ENCODE measurements around the gene CPB1. TPM values are rescaled to one million over a fixed set of nuclear protein-coding genes. Genes with fewer than 3 reads are reported as not detected.

The CPB1 gene
- total RNA-seq, 1 donor from 2014 or later = 11.9 TPM

- H3K9me3 Mint-ChIP-seq = peaks cover 3% of the 10 kb centered on the region
- H3K27me3 Mint-ChIP-seq (ENCODE audit: low read depth) = no peaks in the 10 kb centered on the region
- no peaks in the 10 kb centered on the region for H3K36me3 Mint-ChIP-seq
- no peak for DNase-seq (ENCODE audit: low spot score in 2 of 2, unreplicated experiment in 2 of 2)
- H3K4me3 Mint-ChIP-seq = no peak overlapping the region
- H3K4me1 Mint-ChIP-seq = peaks cover 40% of the 10 kb centered on the region
- TF ChIP-seq CTCF (IDR thresholded peaks at IDR 0.05; ENCODE audit: unreplicated experiment) = no peak
- no peak overlapping the region for H3K27ac Mint-ChIP-seq
These were observed 36.5 kb upstream of the CPB1 start for GRCh38 chr3:148790851-148791735.

- Mint-ChIP-seq H3K27me3 (ENCODE audit: low read depth) (no peaks in the 10 kb centered on the region), H3K27ac (no peak overlapping the region), H3K36me3 (no peaks in the 10 kb centered on the region), H3K4me1 (peaks cover 40% of the 10 kb centered on the region), H3K9me3 (peaks cover 1% of the 10 kb centered on the region), H3K4me3 (no peak overlapping the region)
- no peak for TF ChIP-seq CTCF (IDR thresholded peaks at IDR 0.05; ENCODE audit: unreplicated experiment)
- DNase-seq (ENCODE audit: low spot score in 2 of 2, unreplicated experiment in 2 of 2) = no peak
These were observed 35.7 kb upstream of the CPB1 start for GRCh38 chr3:148791920-148792319.

GRCh38 chr3:148792516-148792915 lies 35.1 kb upstream of the CPB1 start:
- no peaks in the 10 kb centered on the region for H3K36me3 Mint-ChIP-seq
- DNase-seq (ENCODE audit: low spot score in 2 of 2, unreplicated experiment in 2 of 2) = no peak
- H3K27ac Mint-ChIP-seq = no peak overlapping the region
- no peak for TF ChIP-seq CTCF (IDR thresholded peaks at IDR 0.05; ENCODE audit: unreplicated experiment)
- no peaks in the 10 kb centered on the region for H3K27me3 Mint-ChIP-seq (ENCODE audit: low read depth)
- H3K4me1 Mint-ChIP-seq = peaks cover 38% of the 10 kb centered on the region
- no peak overlapping the region for H3K4me3 Mint-ChIP-seq
- H3K9me3 Mint-ChIP-seq = no peaks in the 10 kb centered on the region

GRCh38 chr3:148796799-148797198 lies 30.8 kb upstream of the CPB1 start:
- Mint-ChIP-seq H3K36me3 (no peaks in the 10 kb centered on the region), H3K9me3 (peaks cover 5% of the 10 kb centered on the region), H3K27me3 (ENCODE audit: low read depth) (no peaks in the 10 kb centered on the region), H3K27ac (no peak overlapping the region), H3K4me1 (peaks cover 11% of the 10 kb centered on the region), H3K4me3 (no peak overlapping the region)
- no peak for DNase-seq (ENCODE audit: low spot score in 2 of 2, unreplicated experiment in 2 of 2)
- TF ChIP-seq CTCF (IDR thresholded peaks at IDR 0.05; ENCODE audit: unreplicated experiment) = no peak

GRCh38 chr3:148797795-148798194 lies 29.8 kb upstream of the CPB1 start:
- Mint-ChIP-seq H3K27ac (no peak overlapping the region), H3K9me3 (peaks cover 7% of the 10 kb centered on the region), H3K27me3 (ENCODE audit: low read depth) (no peaks in the 10 kb centered on the region), H3K4me1 (peaks cover 3% of the 10 kb centered on the region), H3K4me3 (no peak overlapping the region), H3K36me3 (no peaks in the 10 kb centered on the region)
- no peak for TF ChIP-seq CTCF (IDR thresholded peaks at IDR 0.05; ENCODE audit: unreplicated experiment)
- DNase-seq (ENCODE audit: low spot score in 2 of 2, unreplicated experiment in 2 of 2) = no peak
